Smooth muscle cell (in vitro differentiated cells): ENCODE measurements around the gene TBC1D13. TPM values are rescaled to one million over a fixed set of nuclear protein-coding genes. Genes with fewer than 3 reads are reported as not detected.

ENCODE experiments used
- DNase-seq: peaks from one replicate; lab custom pipeline; 2025; ENCODE audit not compliant: unreplicated experiment; lab: John Stamatoyannopoulos, UW
- H2AFZ ChIP-seq: fragments of 200-600 bp; sonication (generic); 2 replicates; pipeline ENCODE4 v1.6.0; 2016; ENCODE audit warnings: antibody characterized with exemption, low read depth, mild to moderate bottlenecking
- H3F3A ChIP-seq: fragments of 200-600 bp; sonication (generic); 2 replicates; pipeline ENCODE4 v1.6.0; 2017; ENCODE audit warnings: antibody characterized with exemption, low read depth
- H3K27ac ChIP-seq: fragments of 200-600 bp; sonication (generic); 2 replicates; pipeline ENCODE4 v1.5.1; 2016; ENCODE audit warnings: low read depth, mild to moderate bottlenecking
- H3K27me3 ChIP-seq: fragments of 200-600 bp; sonication (generic); 2 replicates; pipeline ENCODE4 v1.6.1; 2016; ENCODE audit warnings: low read depth, mild to moderate bottlenecking
- H3K36me3 ChIP-seq: fragments of 200-600 bp; sonication (generic); 2 replicates; pipeline ENCODE4 v1.5.1; 2016; ENCODE audit warnings: low read depth
- H3K4me1 ChIP-seq: fragments of 200-600 bp; sonication (generic); 2 replicates; pipeline ENCODE4 v1.5.1; 2016; ENCODE audit warnings: low read depth
- H3K4me2 ChIP-seq: fragments of 200-600 bp; sonication (generic); 2 replicates; pipeline ENCODE4 v1.6.0; 2016; ENCODE audit warnings: mild to moderate bottlenecking
- H3K4me3 ChIP-seq: fragments of 200-600 bp; sonication (generic); 2 replicates; pipeline ENCODE4 v1.5.1; 2016; ENCODE audit warnings: mild to moderate bottlenecking
- H3K79me2 ChIP-seq: fragments of 200-600 bp; sonication (generic); 2 replicates; pipeline ENCODE4 v1.6.0; 2016; ENCODE audit warnings: low read depth, mild to moderate bottlenecking
- H3K9ac ChIP-seq: fragments of 200-600 bp; sonication (generic); 2 replicates; pipeline ENCODE4 v1.6.0; 2016; ENCODE audit warnings: low read depth
- H3K9me3 ChIP-seq: fragments of 200-600 bp; sonication (generic); replicated peaks from 2 replicates; pipeline ENCODE4 v1.5.1; 2016; ENCODE audit warnings: low read depth
- H4K20me1 ChIP-seq: fragments of 200-600 bp; sonication (generic); 2 replicates; pipeline ENCODE4 v1.6.0; 2016; ENCODE audit warnings: low read depth
- CTCF ChIP-seq: fragments of 200-600 bp; sonication (generic); IDR thresholded peaks from 2 replicates; pipeline ENCODE4 v1.5.1; 2017; ENCODE audit warnings: borderline replicate concordance, mild to moderate bottlenecking, antibody characterized with exemption; ENCODE audit not compliant: insufficient read depth, poor library complexity, severe bottlenecking
- WGBS: methylation state at CpG from one replicate; pipeline ENCODE4 v1.1.7; 2016; ENCODE audit warnings: low lambda C conversion rate; 5-methylcytosine and 5-hydroxymethylcytosine counted together
- polyA plus RNA-seq: library from polyadenylated mRNA; unstranded; fragments of >200 nt; fragmentation: Nextera tagmentation; extraction: Ambion mirVana; gene quantifications from 2 replicates; pipeline ENCODE4 v1.2.1, GENCODE V29; 2016
- total RNA-seq: library from RNA; depleted of rRNA; stranded (reverse); fragments of >200 nt; gene quantifications from 2 replicates; pipeline ENCODE4 v1.2.3, GENCODE V29; 2014

The TBC1D13 gene
- total and polyA plus RNA-seq, 2 experiments from 2014 or later: 7.6 to 29.3 TPM

GRCh38 chr9:128807827-128808226, 20.8 kb downstream of the TBC1D13 start:
- Histone ChIP-seq H3K9ac (no peak overlapping the region), H3K9me3 (no peaks in the 10 kb centered on the region), H3K4me1 (no peaks in the 10 kb centered on the region), H3K4me2 (no peak overlapping the region), H3K27ac (no peak overlapping the region), H3K36me3 (no peaks in the 10 kb centered on the region), H3F3A (peaks cover 5% of the 10 kb centered on the region), H3K27me3 (no peaks in the 10 kb centered on the region), H2AFZ (no peak overlapping the region), H4K20me1 (no peaks in the 10 kb centered on the region), H3K79me2 (no peaks in the 10 kb centered on the region), H3K4me3 (no peak overlapping the region)
- no peak for DNase-seq
- 93% methylated on average over 13 of the region's 14 CpGs for WGBS
- no peak for TF ChIP-seq CTCF

- no peaks in the 10 kb centered on the region for H3K79me2 ChIP-seq
Observed at GRCh38 chr9:128808543-128808942, 21.5 kb downstream of the TBC1D13 start.

GRCh38 chr9:128809036-128809599, 22.1 kb downstream of the TBC1D13 start:
- no peaks in the 10 kb centered on the region for H3K4me1 ChIP-seq
- H3K27me3 ChIP-seq: no peaks in the 10 kb centered on the region
- H3K9me3 ChIP-seq: no peaks in the 10 kb centered on the region
- H3K9ac ChIP-seq: no peak overlapping the region
- peaks cover 5% of the 10 kb centered on the region for H3F3A ChIP-seq
- H3K36me3 ChIP-seq: no peaks in the 10 kb centered on the region
- H3K4me3 ChIP-seq: no peak overlapping the region
- no peak overlapping the region for H2AFZ ChIP-seq
- DNase-seq: no peak
- H4K20me1 ChIP-seq: no peaks in the 10 kb centered on the region
- no peak overlapping the region for H3K4me2 ChIP-seq
- no peak overlapping the region for H3K27ac ChIP-seq
- no peaks in the 10 kb centered on the region for H3K79me2 ChIP-seq
- WGBS: 97% methylated on average over 12 of the region's 12 CpGs
- no peak for TF ChIP-seq CTCF

More at GRCh38 chr9:128808543-128808942, 21.5 kb downstream of the TBC1D13 start:
- no peak overlapping the region for H3K9ac ChIP-seq
- TF ChIP-seq CTCF: no peak
- no peak overlapping the region for H3K27ac ChIP-seq
- H3K9me3 ChIP-seq: no peaks in the 10 kb centered on the region
- H3F3A ChIP-seq: peaks cover 5% of the 10 kb centered on the region
- no peak for DNase-seq
- no peak overlapping the region for H3K4me2 ChIP-seq
- H3K4me3 ChIP-seq: no peak overlapping the region
- WGBS: 80% methylated on average over 3 of the region's 3 CpGs
- no peaks in the 10 kb centered on the region for H3K27me3 ChIP-seq
- H4K20me1 ChIP-seq: no peaks in the 10 kb centered on the region
- H3K4me1 ChIP-seq: no peaks in the 10 kb centered on the region
- no peaks in the 10 kb centered on the region for H3K36me3 ChIP-seq
- H2AFZ ChIP-seq: no peak overlapping the region

GRCh38 chr9:128809831-128810230, 22.8 kb downstream of the TBC1D13 start:
- no peaks in the 10 kb centered on the region for H3K27me3 ChIP-seq
- DNase-seq: no peak
- H3K4me1 ChIP-seq: no peaks in the 10 kb centered on the region
- H3K4me3 ChIP-seq: no peak overlapping the region
- no peak overlapping the region for H3K9ac ChIP-seq
- H3K79me2 ChIP-seq: no peaks in the 10 kb centered on the region
- TF ChIP-seq CTCF: no peak
- H3K4me2 ChIP-seq: no peak overlapping the region
- no peaks in the 10 kb centered on the region for H3K36me3 ChIP-seq
- H3F3A ChIP-seq: peaks cover 5% of the 10 kb centered on the region
- 86% methylated on average over 2 of the region's 2 CpGs for WGBS
- no peak overlapping the region for H2AFZ ChIP-seq
- no peak overlapping the region for H3K27ac ChIP-seq
- no peaks in the 10 kb centered on the region for H3K9me3 ChIP-seq
- no peaks in the 10 kb centered on the region for H4K20me1 ChIP-seq
